Peyer's patch (tissue), 4 donors: ENCODE measurements around the gene RAPGEF5. TPM values are rescaled to one million over a fixed set of nuclear protein-coding genes. Genes with fewer than 3 reads are reported as not detected.

Experiments used
- DNase-seq, 3 donors: peaks; one replicate each; pipeline ENCODE4 v3.0.0-alpha.2; 2017 to 2019
- H3K27ac ChIP-seq, 4 donors: fragments of 200-600 bp; sonication (generic); one replicate each; pipeline ENCODE4 v1.5.1; 2016 to 2019
- H3K27me3 ChIP-seq, 2 donors: fragments of 200-600 bp; sonication (generic); one replicate each; pipeline ENCODE4 v1.5.1; 2019
- H3K36me3 ChIP-seq, 3 donors: fragments of 200-600 bp; sonication (generic); one replicate each; pipeline ENCODE4 v1.5.1; 2016 to 2019
- H3K4me1 ChIP-seq, 4 donors: fragments of 200-600 bp; sonication (generic); one replicate each; pipeline ENCODE4 v1.5.1; 2016 to 2019
- H3K4me3 ChIP-seq, 4 donors: fragments of 200-600 bp; sonication (generic); 1 replicate in 3 of 4; 2 replicates in 1 of 4; pipeline ENCODE4 v1.5.1; 2016 to 2019; ENCODE audit warnings: mild to moderate bottlenecking in 1 of 4
- H3K9me3 ChIP-seq, 4 donors: fragments of 200-600 bp; sonication (generic); one replicate each; pipeline ENCODE4 v1.5.1; 2016 to 2019; ENCODE audit warnings: mild to moderate bottlenecking in 1 of 4
- CTCF ChIP-seq, 6 experiments: fragments of 450-650 bp in 4 of 6; fragments of 200-600 bp in 2 of 6; sonication (generic) in 1 of 6; IDR thresholded peaks; one replicate each; pipeline ENCODE4 v1.5.1; 2017 to 2019; ENCODE audit warnings: antibody characterized with exemption in 6 of 6, mild to moderate bottlenecking in 3 of 6, moderate library complexity in 1 of 6
- POLR2A ChIP-seq, 2 donors: fragments of 450-650 bp; IDR thresholded peaks; one replicate each; pipeline ENCODE4 v1.5.1; 2017; ENCODE audit warnings: antibody characterized with exemption in 2 of 2, mild to moderate bottlenecking in 2 of 2, moderate library complexity in 2 of 2
- total RNA-seq, 4 donors: library from RNA; depleted of rRNA; stranded (reverse); fragments of >200 nt; gene quantifications; one replicate each; pipeline ENCODE4 v1.1.0, GENCODE V29; 2016

Gene RAPGEF5
- total RNA-seq, 4 donors from 2014 or later: 92.8 to 144 (median 111) TPM

- no peak for DNase-seq
- peak overlapping the region in 1 of 4 donors; percentile 20 for H3K4me3 ChIP-seq
- H3K27ac ChIP-seq: no peak overlapping the region
Observed at GRCh38 chr7:22193450-22193983, 163.4 kb downstream of the RAPGEF5 start.

GRCh38 chr7:22192801-22193200 lies 164.2 kb downstream of the RAPGEF5 start:
- H3K27ac ChIP-seq: no peak overlapping the region
- no peaks in the 10 kb centered on the region for H3K27me3 ChIP-seq
- peaks cover 0 to 30% (median 0%) of the 10 kb centered on the region in 3 donors for H3K36me3 ChIP-seq
- H3K4me1 ChIP-seq: no peaks in the 10 kb centered on the region
- H3K4me3 ChIP-seq: no peak overlapping the region
- TF ChIP-seq CTCF (IDR thresholded peaks at IDR 0.05) (no peak), POLR2A (IDR thresholded peaks at IDR 0.05) (no peak)
- H3K9me3 ChIP-seq: no peaks in the 10 kb centered on the region
- DNase-seq: no peak

More at GRCh38 chr7:22193450-22193983, 163.4 kb downstream of the RAPGEF5 start:
- Histone ChIP-seq H3K36me3 (peaks cover 0 to 27% (median 0%) of the 10 kb centered on the region in 3 donors), H3K4me1 (no peaks in the 10 kb centered on the region), H3K9me3 (no peaks in the 10 kb centered on the region), H3K27me3 (no peaks in the 10 kb centered on the region)
- TF ChIP-seq POLR2A (IDR thresholded peaks at IDR 0.05) (no peak), CTCF (IDR thresholded peaks at IDR 0.05) (no peak)

- Histone ChIP-seq H3K27ac (no peak overlapping the region), H3K4me3 (no peak overlapping the region), H3K27me3 (no peaks in the 10 kb centered on the region), H3K9me3 (no peaks in the 10 kb centered on the region), H3K4me1 (no peaks in the 10 kb centered on the region), H3K36me3 (peaks cover 0 to 42% (median 0%) of the 10 kb centered on the region in 3 donors)
- TF ChIP-seq CTCF (IDR thresholded peaks at IDR 0.05): no peak
- TF ChIP-seq POLR2A (IDR thresholded peaks at IDR 0.05): no peak
- no peak for DNase-seq
Observed at GRCh38 chr7:22190736-22191135, 166.2 kb downstream of the RAPGEF5 start.

GRCh38 chr7:22189741-22190140 lies 167.2 kb downstream of the RAPGEF5 start:
- Histone ChIP-seq H3K27me3 (no peaks in the 10 kb centered on the region), H3K27ac (no peak overlapping the region), H3K4me1 (no peaks in the 10 kb centered on the region), H3K4me3 (no peak overlapping the region), H3K36me3 (peaks cover 0 to 42% (median 0%) of the 10 kb centered on the region in 3 donors), H3K9me3 (no peaks in the 10 kb centered on the region)
- no peak for DNase-seq
- no peak for TF ChIP-seq POLR2A (IDR thresholded peaks at IDR 0.05)
- no peak for TF ChIP-seq CTCF (IDR thresholded peaks at IDR 0.05)

GRCh38 chr7:22189230-22189629 lies 167.7 kb downstream of the RAPGEF5 start:
- no peak for DNase-seq
- Histone ChIP-seq H3K9me3 (no peaks in the 10 kb centered on the region), H3K4me1 (no peaks in the 10 kb centered on the region), H3K36me3 (peaks cover 0 to 42% (median 0%) of the 10 kb centered on the region in 3 donors), H3K4me3 (no peak overlapping the region), H3K27ac (no peak overlapping the region), H3K27me3 (no peaks in the 10 kb centered on the region)
- TF ChIP-seq CTCF (IDR thresholded peaks at IDR 0.05): no peak
- no peak for TF ChIP-seq POLR2A (IDR thresholded peaks at IDR 0.05)
